Measurements from ENCODE around the gene OR4K17.
"Not testable (repeated sequence)": the region's sequence is repeated elsewhere in the genome, so short reads cannot be mapped to it uniquely, and the experiment has no call there.

GRCh38 chr14:20098926-20099770 lies 11.4 kb upstream of the OR4K17 start:
- not testable (repeated sequence) for TF ChIP-seq ATF2 (tag by site-specific recombination; IDR thresholded peaks at IDR 0.05; ENCODE audit: low read depth); CTCF (tag by site-specific recombination; IDR thresholded peaks at IDR 0.05); SCRT1 (tag by site-specific recombination; IDR thresholded peaks at IDR 0.05; ENCODE audit: borderline replicate concordance); ZBTB8A (tag by site-specific recombination; IDR thresholded peaks at IDR 0.05); ZSCAN18 (tag by site-specific recombination; IDR thresholded peaks at IDR 0.05); GLI2 (tag by site-specific recombination; IDR thresholded peaks at IDR 0.05; ENCODE audit: borderline replicate concordance, low read depth); PBX3 (CRISPR knock-in tag; IDR thresholded peaks at IDR 0.05)

Measured in HEK293 (cell line).